SU-DHL-6 (cell line): ENCODE data around the gene GOPC.

Experiments
- CTCF ChIP-seq: fragments of 200-600 bp; sonication (generic); IDR thresholded peaks from one replicate; pipeline ENCODE4 v1.5.1; 2017; ENCODE audit warnings: antibody characterized with exemption, mild to moderate bottlenecking, low read length, moderate library complexity; ENCODE audit not compliant: insufficient read depth, poor library complexity, severe bottlenecking
- EZH2phosphoT487 ChIP-seq: fragments of 200-600 bp; sonication (generic), shearing (Covaris generic); conservative IDR thresholded peaks from 2 replicates; pipeline ENCODE4 v1.6.1; 2018; ENCODE audit warnings: mild to moderate bottlenecking, antibody characterized with exemption, low read length, moderate library complexity, mixed read lengths

- TF ChIP-seq CTCF: peak; percentile 25
- TF ChIP-seq EZH2phosphoT487: no peak
These were observed at the start of gene GOPC for GRCh38 chr6:117602151-117602898.
